BE2C (cell line): ENCODE data around the gene SYTL5.

Experiments
- DNase-seq: peaks from one replicate; pipeline ENCODE4 v3.0.0-alpha.2; 2020
- H3K27me3 ChIP-seq: fragments of 250-450 bp; sonication (Bioruptor Pico); 2 replicates; pipeline ENCODE4 v1.5.1; 2020; ENCODE audit warnings: mild to moderate bottlenecking
- H3K36me3 ChIP-seq: fragments of 250-450 bp; sonication (Bioruptor Pico); 2 replicates; pipeline ENCODE4 v1.5.1; 2020; ENCODE audit warnings: mild to moderate bottlenecking
- H3K4me1 ChIP-seq: fragments of 250-450 bp; sonication (Bioruptor Pico); 2 replicates; pipeline ENCODE4 v1.5.1; 2020
- H3K4me3 ChIP-seq: 2 replicates; pipeline ENCODE4 v1.5.1; 2011; ENCODE audit warnings: low read depth, low read length
- H3K9me3 ChIP-seq: fragments of 250-450 bp; sonication (Bioruptor Pico); 2 replicates; pipeline ENCODE4 v1.5.1; 2020
- TF ChIP-seq, protein P1 (sequence below): IDR thresholded peaks from 2 replicates; pipeline ENCODE4 v1.5.1; 2012; ENCODE audit warnings: mild to moderate bottlenecking, low read depth, low read length

SYTL5 gene

GRCh38 chrX:38038501-38038900 lies 32.1 kb downstream of the SYTL5 start:
- no peaks in the 10 kb centered on the region for H3K27me3 ChIP-seq
- no peaks in the 10 kb centered on the region for H3K36me3 ChIP-seq
- DNase-seq = no peak
- H3K4me1 ChIP-seq = no peaks in the 10 kb centered on the region
- no peaks in the 10 kb centered on the region for H3K9me3 ChIP-seq
- no peak overlapping the region for H3K4me3 ChIP-seq
- TF ChIP-seq, protein P1, sequence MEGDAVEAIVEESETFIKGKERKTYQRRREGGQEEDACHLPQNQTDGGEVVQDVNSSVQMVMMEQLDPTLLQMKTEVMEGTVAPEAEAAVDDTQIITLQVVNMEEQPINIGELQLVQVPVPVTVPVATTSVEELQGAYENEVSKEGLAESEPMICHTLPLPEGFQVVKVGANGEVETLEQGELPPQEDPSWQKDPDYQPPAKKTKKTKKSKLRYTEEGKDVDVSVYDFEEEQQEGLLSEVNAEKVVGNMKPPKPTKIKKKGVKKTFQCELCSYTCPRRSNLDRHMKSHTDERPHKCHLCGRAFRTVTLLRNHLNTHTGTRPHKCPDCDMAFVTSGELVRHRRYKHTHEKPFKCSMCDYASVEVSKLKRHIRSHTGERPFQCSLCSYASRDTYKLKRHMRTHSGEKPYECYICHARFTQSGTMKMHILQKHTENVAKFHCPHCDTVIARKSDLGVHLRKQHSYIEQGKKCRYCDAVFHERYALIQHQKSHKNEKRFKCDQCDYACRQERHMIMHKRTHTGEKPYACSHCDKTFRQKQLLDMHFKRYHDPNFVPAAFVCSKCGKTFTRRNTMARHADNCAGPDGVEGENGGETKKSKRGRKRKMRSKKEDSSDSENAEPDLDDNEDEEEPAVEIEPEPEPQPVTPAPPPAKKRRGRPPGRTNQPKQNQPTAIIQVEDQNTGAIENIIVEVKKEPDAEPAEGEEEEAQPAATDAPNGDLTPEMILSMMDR = no peak

DNA sequence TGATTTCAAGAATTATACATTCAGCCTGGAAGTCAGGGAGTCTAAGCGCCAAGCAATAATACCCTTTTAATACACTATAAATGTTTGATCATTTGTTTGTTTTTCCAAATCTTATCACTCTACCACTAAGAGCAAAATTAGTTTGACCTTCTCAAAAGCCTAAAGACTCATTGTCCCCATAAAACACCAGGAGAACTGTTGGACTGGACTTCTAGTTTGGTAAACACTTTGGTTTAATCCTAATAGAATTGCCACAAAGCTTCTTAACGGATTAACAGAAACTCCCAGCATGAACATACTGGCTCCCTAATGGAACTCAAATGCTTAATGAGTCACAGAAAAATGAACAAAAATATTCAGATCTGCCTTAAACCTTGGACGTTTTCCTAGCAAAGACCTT lies 34.9 kb downstream of the SYTL5 start:
- no peak for DNase-seq
- Histone ChIP-seq H3K36me3 (no peaks in the 10 kb centered on the region), H3K4me1 (no peaks in the 10 kb centered on the region), H3K4me3 (no peak overlapping the region), H3K27me3 (no peaks in the 10 kb centered on the region), H3K9me3 (no peaks in the 10 kb centered on the region)
- TF ChIP-seq, protein P1 = no peak

- DNase-seq = no peak
- Histone ChIP-seq H3K4me3 (no peak overlapping the region), H3K9me3 (no peaks in the 10 kb centered on the region), H3K36me3 (no peaks in the 10 kb centered on the region), H3K27me3 (no peaks in the 10 kb centered on the region), H3K4me1 (no peaks in the 10 kb centered on the region)
- TF ChIP-seq, protein P1 = no peak
These were observed 38.3 kb downstream of the SYTL5 start for GRCh38 chrX:38044701-38045100.

GRCh38 chrX:38045538-38046096 lies 39.3 kb downstream of the SYTL5 start:
- Histone ChIP-seq H3K4me3 (no peak overlapping the region), H3K4me1 (no peaks in the 10 kb centered on the region), H3K9me3 (no peaks in the 10 kb centered on the region), H3K36me3 (no peaks in the 10 kb centered on the region), H3K27me3 (no peaks in the 10 kb centered on the region)
- DNase-seq = no peak
- TF ChIP-seq, protein P1 = no peak

DNA sequence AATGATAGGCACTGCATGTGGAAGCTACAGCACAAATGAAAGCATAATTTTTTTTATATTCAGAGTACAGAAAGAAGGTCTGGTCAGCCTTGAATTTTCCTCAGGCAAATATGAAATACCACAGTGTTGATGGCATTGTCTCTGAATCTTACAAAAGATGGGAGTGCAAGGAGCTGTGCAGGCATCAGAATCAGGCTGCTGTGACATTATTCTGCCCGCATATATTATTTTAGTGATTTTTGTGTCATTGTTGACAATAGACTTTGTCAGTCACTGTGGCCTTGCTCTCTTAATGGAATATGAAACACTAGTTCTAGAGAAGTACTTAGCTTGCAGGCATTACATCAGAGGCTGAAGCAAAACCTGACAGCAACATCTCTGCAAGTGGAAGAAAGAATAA lies 42.5 kb downstream of the SYTL5 start:
- DNase-seq = no peak
- no peaks in the 10 kb centered on the region for H3K27me3 ChIP-seq
- TF ChIP-seq, protein P1 = no peak
- no peaks in the 10 kb centered on the region for H3K9me3 ChIP-seq
- H3K4me1 ChIP-seq = no peaks in the 10 kb centered on the region
- H3K36me3 ChIP-seq = no peaks in the 10 kb centered on the region
- no peak overlapping the region for H3K4me3 ChIP-seq

DNA sequence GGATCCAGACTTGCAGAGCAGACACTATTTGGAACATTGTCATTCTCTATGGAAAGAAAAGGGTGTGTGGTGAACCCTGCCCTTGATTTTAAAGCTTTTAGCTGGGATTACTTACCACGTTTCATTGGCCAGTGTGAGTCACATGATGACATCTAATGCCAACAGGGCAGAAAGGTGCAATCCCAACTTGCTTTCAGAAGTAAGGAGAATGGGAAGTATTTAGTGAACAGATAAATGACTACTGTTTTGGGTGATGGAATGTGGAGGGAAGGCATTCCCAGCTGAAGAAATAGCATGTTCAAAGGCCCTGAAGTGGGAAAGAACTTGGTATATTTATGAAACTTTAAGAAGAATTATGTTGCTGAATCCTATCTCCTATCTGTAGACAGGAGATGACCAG lies 44.5 kb downstream of the SYTL5 start:
- TF ChIP-seq, protein P1 = no peak
- H3K4me3 ChIP-seq = no peak overlapping the region
- no peaks in the 10 kb centered on the region for H3K4me1 ChIP-seq
- H3K27me3 ChIP-seq = no peaks in the 10 kb centered on the region
- no peaks in the 10 kb centered on the region for H3K9me3 ChIP-seq
- H3K36me3 ChIP-seq = no peaks in the 10 kb centered on the region
- no peak for DNase-seq
